HepG2 (cell line): ENCODE results near the gene RAP1GAP2. TPM values are rescaled to one million over a fixed set of nuclear protein-coding genes. Genes with fewer than 3 reads are reported as not detected.

Experiments
- ATAC-seq: fragments of 200-7000 bp; cut with Tn5 transposase; 3 replicates; pipeline ENCODE4 v1.9.1; 2020; ENCODE audit warnings: mild to moderate bottlenecking, moderate library complexity
- BruUV-seq: library from RNA; stranded (reverse); fragments of 400-500 nt; replicated peaks from 2 replicates; lab custom pipeline; 2021; lab: Mats Ljungman, UMichigan
- CTCF ChIA-PET: fragments of 300-600 bp; formaldehyde crosslinking; extraction: SDS; loops from one replicate; lab custom pipeline; 2021; ENCODE audit warnings: low total read pairs, inconsistent platforms, low intra/inter-chr PET ratio; lab: Yijun Ruan, JAX
- POLR2A ChIA-PET: fragments of 350-600 bp; sonication (Branson Sonifier 250); formaldehyde crosslinking; loops from one replicate; lab custom pipeline; 2020; ENCODE audit warnings: antibody characterized with exemption, inconsistent platforms; lab: Yijun Ruan, JAX
- DNase-seq: peaks from one replicate; pipeline ENCODE4 v3.0.0-alpha.2; 2015; ENCODE audit warnings: low spot score
- FAIRE-seq: peaks from 3 replicates; lab custom pipeline; 2011; peaks lifted over from hg19 to GRCh38; lab: Jason Lieb, UNC
- H2AFZ ChIP-seq: one replicate; pipeline ENCODE4 v1.6.1; 2011; ENCODE audit warnings: low read length, inconsistent platforms
- H3K27ac ChIP-seq: fragments of 300-600 bp; 3 replicates; pipeline ENCODE4 v1.8.0; 2011; ENCODE audit warnings: mixed run types, mild to moderate bottlenecking, mixed read lengths, low read length, inconsistent platforms; ENCODE audit not compliant: insufficient read depth; ENCODE audit errors: extremely low read length
- H3K27me3 ChIP-seq, 2 experiments: fragments of 200-600 bp in 1 of 2; 2 replicates in 1 of 2; 3 replicates in 1 of 2; pipeline versions ENCODE4 v1.6.0 to v1.8.0; 2011; ENCODE audit warnings: low read length in 2 of 2, mild to moderate bottlenecking in 2 of 2, moderate library complexity in 2 of 2, inconsistent platforms in 1 of 2; ENCODE audit not compliant: insufficient read depth in 2 of 2, control insufficient read depth in 1 of 2
- H3K36me3 ChIP-seq, 2 experiments: fragments of 200-600 bp in 1 of 2; replicated peaks in 1 of 2; 2 replicates in 1 of 2; 3 replicates in 1 of 2; pipeline versions ENCODE4 v1.5.1 to v1.8.0; 2011; ENCODE audit warnings: low read length in 2 of 2, inconsistent platforms in 1 of 2; ENCODE audit not compliant: insufficient read depth in 2 of 2, control insufficient read depth in 1 of 2
- H3K4me1 ChIP-seq: 2 replicates; pipeline ENCODE4 v1.5.1; 2012; ENCODE audit warnings: low read length, inconsistent platforms; ENCODE audit not compliant: insufficient read depth
- H3K4me2 ChIP-seq: 2 replicates; pipeline ENCODE4 v1.6.0; 2011; ENCODE audit warnings: low read depth, low read length, inconsistent platforms
- H3K4me3 ChIP-seq, 3 experiments: fragments of 200-600 bp in 1 of 3; sonication (generic), shearing (Covaris generic) in 1 of 3; replicated peaks in 1 of 3; 2 replicates each; pipeline ENCODE4 v1.5.1; 2011 to 2016; ENCODE audit warnings: low read length in 3 of 3, inconsistent platforms in 2 of 3, low read depth in 2 of 3, mild to moderate bottlenecking in 2 of 3, control low read depth in 1 of 3, mixed read lengths in 1 of 3; ENCODE audit not compliant: insufficient read depth in 1 of 3
- H3K79me2 ChIP-seq: one replicate; pipeline ENCODE4 v1.6.1; 2011; ENCODE audit warnings: low read length, inconsistent platforms; ENCODE audit not compliant: insufficient read depth
- H3K9ac ChIP-seq: 2 replicates; pipeline ENCODE4 v1.6.0; 2011; ENCODE audit warnings: mild to moderate bottlenecking, low read depth, low read length, inconsistent platforms; ENCODE audit not compliant: insufficient read depth
- H3K9me3 ChIP-seq: 2 replicates; pipeline ENCODE4 v1.5.1; 2012; ENCODE audit warnings: mild to moderate bottlenecking, low read length
- H4K20me1 ChIP-seq: 2 replicates; pipeline ENCODE4 v1.6.0; 2011; ENCODE audit warnings: inconsistent platforms, mild to moderate bottlenecking, low read length, moderate library complexity; ENCODE audit not compliant: insufficient read depth
- CEBPB ChIP-seq: IDR thresholded peaks from 2 replicates; pipeline ENCODE4 v1.6.1; 2011; ENCODE audit warnings: low read depth, low read length, improper control_type of control experiment, borderline replicate concordance
- ISX ChIP-seq: sonication (generic); formaldehyde crosslinking; conservative IDR thresholded peaks from 2 replicates; pipeline ENCODE4 v1.5.0; 2020; ENCODE audit warnings: missing genetic modification reagents
- NCOA5 ChIP-seq: sonication (generic); formaldehyde crosslinking; IDR thresholded peaks from 2 replicates; pipeline ENCODE4 v1.4.0; 2020; ENCODE audit warnings: missing genetic modification reagents
- NFKB2 ChIP-seq: sonication (generic); formaldehyde crosslinking; IDR thresholded peaks from 2 replicates; pipeline ENCODE4 v1.4.0; 2020; ENCODE audit warnings: missing genetic modification reagents, borderline replicate concordance
- REXO4 ChIP-seq: sonication (generic); formaldehyde crosslinking; IDR thresholded peaks from 2 replicates; pipeline ENCODE4 v1.8.0; 2022; ENCODE audit warnings: missing genetic modification reagents, mild to moderate bottlenecking, borderline replicate concordance
- ZNF253 ChIP-seq: sonication (generic); formaldehyde crosslinking; IDR thresholded peaks from 2 replicates; pipeline ENCODE4 v1.8.0; 2022; ENCODE audit warnings: mild to moderate bottlenecking, missing genetic modification reagents, borderline replicate concordance
- ZNF891 ChIP-seq: sonication (generic); formaldehyde crosslinking; IDR thresholded peaks from 2 replicates; pipeline ENCODE4 v1.5.0; 2020; ENCODE audit warnings: mild to moderate bottlenecking, missing genetic modification reagents
- WGBS: methylation state at CpG from one replicate; pipeline ENCODE4 v1.1.6; 2017; ENCODE audit warnings: low lambda C conversion rate; 5-methylcytosine and 5-hydroxymethylcytosine counted together
- in situ Hi-C: cut with HindIII; loops from 2 replicates; pipeline ENCODE4 v1.10.0; 2017; ENCODE audit warnings: low pct_unique_long_range_greater_than_20kb; ENCODE audit not compliant: extremely low pct_ligation_motif_present
- intact Hi-C: fragments of 100-400 bp; cut with micrococcal nuclease; formaldehyde crosslinking; loops from one replicate; pipeline ENCODE4 v1.10.0; 2022; ENCODE audit not compliant: unreplicated experiment
- polyA plus RNA-seq, 8 experiments: library from polyadenylated mRNA; depleted of rRNA in 3 of 8; stranded (reverse) in 7 of 8; unstranded in 1 of 8; fragments of >200 nt; fragmentation: Illumina TruSeq in 4 of 8; extraction: Trizol in 4 of 8; gene quantifications; 2 replicates each; pipeline versions ENCODE4 v1.2.1 to v1.2.3, GENCODE V29; 2011 to 2016; ENCODE audit warnings: low read depth in 4 of 8, missing spikeins in 1 of 8, mixed read lengths in 1 of 8; ENCODE audit not compliant: insufficient read depth in 1 of 8
- total RNA-seq, 5 experiments: library from RNA; depleted of rRNA; stranded (reverse); fragments of >200 nt; fragmentation: Illumina TruSeq; extraction: Trizol; gene quantifications; 2 replicates each; pipeline ENCODE4 v1.2.3, GENCODE V29; 2016; ENCODE audit warnings: low read depth in 1 of 5
- TF ChIP-seq, protein P1 (sequence below): sonication (generic); formaldehyde crosslinking; IDR thresholded peaks from 2 replicates; pipeline ENCODE4 v1.5.0; 2020; ENCODE audit warnings: mild to moderate bottlenecking, missing genetic modification reagents
- TF ChIP-seq, protein P2 (sequence below), 2 experiments: sonication (generic) in 1 of 2; formaldehyde crosslinking in 1 of 2; IDR thresholded peaks; 2 replicates each; pipeline versions ENCODE4 v1.4.0 to v1.6.1; 2016 to 2020; ENCODE audit warnings: borderline replicate concordance in 1 of 2, low read depth in 1 of 2, mild to moderate bottlenecking in 1 of 2, missing genetic modification reagents in 1 of 2

RAP1GAP2 gene
- total and polyA plus RNA-seq, 2 of the 13 experiments (the other 11 are each of a cell fraction or from before 2014, with no cell fraction given), result 10.9 to 12.0 TPM

DNA sequence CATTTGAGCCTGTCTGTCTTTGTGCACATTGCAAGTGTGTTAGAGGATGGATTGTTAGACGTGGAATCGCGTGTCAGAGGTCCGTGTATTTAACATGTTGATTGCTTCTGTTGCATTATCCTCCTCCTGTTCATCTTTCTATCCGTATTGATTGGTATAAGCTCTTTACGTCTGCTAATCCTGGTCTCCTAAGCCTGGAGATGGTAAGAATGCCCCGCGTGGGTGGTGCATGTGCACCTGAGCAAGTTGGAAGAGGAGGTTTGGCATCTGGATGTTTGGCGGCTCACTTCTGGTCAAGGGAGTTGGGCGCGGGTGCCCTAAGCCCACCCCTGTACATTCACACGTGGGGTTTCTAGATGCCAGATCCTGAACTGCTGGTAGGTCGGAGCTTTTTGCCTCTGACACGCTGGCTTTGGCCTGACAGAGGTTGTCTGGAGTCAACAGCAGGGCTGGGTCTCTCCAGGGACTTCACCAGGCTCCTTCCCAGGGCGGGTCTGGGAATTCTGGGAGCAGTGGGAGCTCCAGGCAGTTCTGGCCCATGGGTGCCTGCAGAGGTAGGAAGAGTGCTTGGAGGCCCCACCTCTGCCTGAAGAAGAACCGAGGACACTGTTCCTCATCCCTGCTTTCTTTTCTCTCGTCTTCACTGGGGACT is 159.8 kb downstream of the RAP1GAP2 start:
- H3K27me3 ChIP-seq, result no peaks in the 10 kb centered on the region
- no peak for TF ChIP-seq NFKB2 (CRISPR knock-in tag)
- TF ChIP-seq CEBPB, result no peak
- no peak for TF ChIP-seq ZNF891
- TF ChIP-seq, protein P1, sequence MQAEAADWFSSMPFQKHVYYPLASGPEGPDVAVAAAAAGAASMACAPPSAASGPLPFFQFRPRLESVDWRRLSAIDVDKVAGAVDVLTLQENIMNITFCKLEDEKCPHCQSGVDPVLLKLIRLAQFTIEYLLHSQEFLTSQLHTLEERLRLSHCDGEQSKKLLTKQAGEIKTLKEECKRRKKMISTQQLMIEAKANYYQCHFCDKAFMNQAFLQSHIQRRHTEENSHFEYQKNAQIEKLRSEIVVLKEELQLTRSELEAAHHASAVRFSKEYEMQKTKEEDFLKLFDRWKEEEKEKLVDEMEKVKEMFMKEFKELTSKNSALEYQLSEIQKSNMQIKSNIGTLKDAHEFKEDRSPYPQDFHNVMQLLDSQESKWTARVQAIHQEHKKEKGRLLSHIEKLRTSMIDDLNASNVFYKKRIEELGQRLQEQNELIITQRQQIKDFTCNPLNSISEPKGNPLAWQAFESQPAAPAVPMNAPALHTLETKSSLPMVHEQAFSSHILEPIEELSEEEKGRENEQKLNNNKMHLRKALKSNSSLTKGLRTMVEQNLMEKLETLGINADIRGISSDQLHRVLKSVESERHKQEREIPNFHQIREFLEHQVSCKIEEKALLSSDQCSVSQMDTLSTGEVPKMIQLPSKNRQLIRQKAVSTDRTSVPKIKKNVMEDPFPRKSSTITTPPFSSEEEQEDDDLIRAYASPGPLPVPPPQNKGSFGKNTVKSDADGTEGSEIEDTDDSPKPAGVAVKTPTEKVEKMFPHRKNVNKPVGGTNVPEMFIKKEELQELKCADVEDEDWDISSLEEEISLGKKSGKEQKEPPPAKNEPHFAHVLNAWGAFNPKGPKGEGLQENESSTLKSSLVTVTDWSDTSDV (CRISPR knock-in tag), result no peak
- no peak for TF ChIP-seq REXO4
- TF ChIP-seq, protein P2, sequence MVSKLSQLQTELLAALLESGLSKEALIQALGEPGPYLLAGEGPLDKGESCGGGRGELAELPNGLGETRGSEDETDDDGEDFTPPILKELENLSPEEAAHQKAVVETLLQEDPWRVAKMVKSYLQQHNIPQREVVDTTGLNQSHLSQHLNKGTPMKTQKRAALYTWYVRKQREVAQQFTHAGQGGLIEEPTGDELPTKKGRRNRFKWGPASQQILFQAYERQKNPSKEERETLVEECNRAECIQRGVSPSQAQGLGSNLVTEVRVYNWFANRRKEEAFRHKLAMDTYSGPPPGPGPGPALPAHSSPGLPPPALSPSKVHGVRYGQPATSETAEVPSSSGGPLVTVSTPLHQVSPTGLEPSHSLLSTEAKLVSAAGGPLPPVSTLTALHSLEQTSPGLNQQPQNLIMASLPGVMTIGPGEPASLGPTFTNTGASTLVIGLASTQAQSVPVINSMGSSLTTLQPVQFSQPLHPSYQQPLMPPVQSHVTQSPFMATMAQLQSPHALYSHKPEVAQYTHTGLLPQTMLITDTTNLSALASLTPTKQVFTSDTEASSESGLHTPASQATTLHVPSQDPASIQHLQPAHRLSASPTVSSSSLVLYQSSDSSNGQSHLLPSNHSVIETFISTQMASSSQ (IDR thresholded peaks at IDR 0.05; ENCODE audit: low read depth), result no peak
- TF ChIP-seq, protein P2 (CRISPR knock-in tag; IDR thresholded peaks at IDR 0.05; ENCODE audit: borderline replicate concordance), result no peak
- TF ChIP-seq ISX, result no peak
- TF ChIP-seq ZNF253 (CRISPR knock-in tag), result no peak
- no peak for TF ChIP-seq NCOA5 (CRISPR knock-in tag)
- no peaks in the 10 kb centered on the region for H3K9me3 ChIP-seq
- BruUV-seq, result no TSS peak
- peaks cover 66% of the 10 kb centered on the region for H3K4me1 ChIP-seq
- ATAC-seq (no peak), FAIRE-seq (no peak), DNase-seq (no peak)
- H3K79me2 ChIP-seq, result no peaks in the 10 kb centered on the region
- H3K4me3 ChIP-seq, result no peak overlapping the region
- ChIA-PET CTCF (no interaction called here), POLR2A (interaction anchor here (1.6 kb wide), 1 partner anchor 19 kb away, joined by 6 read pairs; no protein-coding TSS in a partner anchor)
- in situ Hi-C loops, result no loop called here
- H2AFZ ChIP-seq, result no peak overlapping the region
- WGBS, result 89% methylated on average over 15 of the region's 17 CpGs
- no peaks in the 10 kb centered on the region for H3K36me3 ChIP-seq
- no peaks in the 10 kb centered on the region for H4K20me1 ChIP-seq
- peak overlapping the region; percentile 50 for H3K27ac ChIP-seq
- intact Hi-C loops, result no loop called here
- H3K9ac ChIP-seq, result no peak overlapping the region
- no peak overlapping the region for H3K4me2 ChIP-seq
